Measurements from ENCODE around the gene VEGFD.

The VEGFD gene

GRCh38 chrX:15301924-15302323 lies 82.3 kb downstream of the VEGFD start:
- DNase-seq (ENCODE audit: low read depth) = no peak

GRCh38 chrX:15299941-15300851 lies 84.0 kb downstream of the VEGFD start:
- no peak for DNase-seq (ENCODE audit: low read depth)

GRCh38 chrX:15298780-15299179 lies 85.4 kb downstream of the VEGFD start:
- no peak for DNase-seq (ENCODE audit: low read depth)

GRCh38 chrX:15298201-15298600 lies 86.0 kb downstream of the VEGFD start:
- no peak for DNase-seq (ENCODE audit: low read depth)

Measured in activated T-cell treated with anti-CD3 and anti-CD28 coated beads for 24 hours (primary cell).